GM19438 (cell line): Measurements from ENCODE around the gene NDUFB2.
"Not testable (repeated sequence)": the region's sequence is repeated elsewhere in the genome, so short reads cannot be mapped to it uniquely, and the experiment has no call there.

Source experiments
- ATAC-seq: cut with Tn5 transposase; IDR thresholded peaks from one replicate; pipeline ENCODE4 v1.9.1; 2021; ENCODE audit warnings: low read depth; ENCODE audit not compliant: unreplicated experiment

NDUFB2 gene

DNA sequence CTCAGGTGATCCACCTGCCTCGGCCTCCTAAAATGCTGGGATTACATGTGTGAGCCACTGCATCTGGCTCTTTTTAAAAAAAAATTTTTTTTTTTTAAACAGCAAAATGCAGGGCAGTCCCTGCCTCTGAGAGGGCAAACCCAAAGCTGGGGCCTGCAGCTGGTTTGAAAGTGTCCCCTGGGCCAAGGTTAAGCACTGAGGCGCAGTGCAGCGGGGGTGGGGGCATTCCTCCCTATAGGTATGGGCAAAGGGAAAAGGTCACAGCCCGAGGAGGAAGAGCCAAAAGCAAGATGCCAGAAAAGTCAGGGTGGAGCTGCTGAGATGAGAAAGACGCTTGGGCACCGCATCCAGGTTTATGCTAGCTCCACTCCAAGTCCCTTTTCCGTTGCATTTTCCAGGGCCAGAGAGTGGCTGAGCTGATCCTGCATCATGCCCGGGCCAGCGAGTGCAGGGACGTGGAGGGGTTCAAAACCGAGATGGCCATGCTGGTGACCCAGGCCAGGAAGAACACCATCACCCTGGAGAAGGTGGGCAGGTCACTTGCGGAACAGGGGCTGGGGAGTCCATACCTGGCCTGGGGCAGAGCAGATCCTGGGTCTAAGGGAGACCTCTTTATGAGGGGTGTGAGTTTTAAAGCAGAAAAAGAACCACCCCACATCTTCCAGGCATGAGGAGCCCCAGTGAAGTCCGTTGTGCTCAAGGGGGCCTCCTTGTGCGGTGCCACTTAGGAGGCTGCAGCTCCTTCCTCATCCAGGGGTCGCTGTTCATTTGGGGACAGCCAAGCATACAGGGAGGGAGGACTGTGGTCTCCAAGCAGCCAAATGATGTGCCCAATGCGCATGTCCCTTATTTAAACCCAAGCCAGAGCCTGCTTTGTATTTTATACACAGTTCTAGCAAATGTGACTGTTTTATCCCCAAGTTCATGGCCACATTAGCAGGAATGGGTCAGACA, 7.0 kb upstream of the NDUFB2 start:
- no peak for ATAC-seq

DNA sequence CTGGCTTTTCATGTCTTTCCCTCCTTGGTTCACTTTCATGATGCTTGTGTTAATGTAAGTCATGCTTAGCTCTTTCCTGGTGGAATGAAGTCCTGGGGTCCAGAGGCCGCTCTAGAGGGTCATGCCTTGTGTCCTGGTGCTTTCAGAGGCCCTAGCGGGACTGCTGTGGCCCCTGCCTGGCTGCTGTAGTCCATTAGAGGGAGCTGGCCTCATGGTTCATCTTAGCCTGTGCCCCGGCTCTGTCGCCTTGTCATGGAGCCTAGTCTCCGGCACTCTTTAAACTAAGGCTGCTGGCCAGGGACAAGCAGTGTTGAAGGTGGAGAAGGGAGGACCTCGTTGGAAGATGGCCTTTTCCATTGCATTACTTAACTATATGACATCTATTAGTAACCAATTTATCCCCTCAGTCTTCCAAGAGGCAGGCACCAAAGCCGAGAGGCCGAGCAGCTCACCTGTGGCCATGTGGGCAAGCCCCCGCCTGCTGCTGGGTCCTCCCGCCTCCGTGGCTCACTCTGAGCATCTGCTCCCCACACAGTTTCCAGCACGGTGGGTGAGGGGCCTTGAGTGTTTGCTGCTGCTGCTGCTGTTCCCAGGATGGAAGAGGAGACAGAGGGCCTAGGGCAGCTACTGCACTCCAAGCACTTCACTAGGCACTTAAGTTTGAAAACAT, 5.0 kb upstream of the NDUFB2 start:
- ATAC-seq: no peak

DNA sequence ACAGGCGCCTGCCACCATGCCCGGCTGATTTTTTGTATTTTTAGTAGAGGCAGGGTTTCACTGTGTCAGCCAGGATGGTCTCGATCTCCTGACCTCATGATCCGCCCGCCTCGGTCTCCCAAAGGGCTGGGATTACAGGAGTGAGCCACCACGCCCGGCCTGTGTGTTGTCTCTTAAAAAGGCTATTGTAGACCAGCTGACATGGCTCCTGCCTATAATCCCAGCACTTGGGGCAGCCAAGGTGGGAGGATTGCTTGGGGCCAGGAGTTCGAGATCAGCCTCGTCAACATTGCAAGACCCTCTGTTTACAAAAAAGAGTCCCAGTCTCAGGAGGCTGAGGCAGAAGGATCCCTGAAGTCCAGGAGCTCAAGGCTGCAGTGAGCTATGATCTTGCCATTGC, 2.7 kb upstream of the NDUFB2 start:
- not testable (repeated sequence) for ATAC-seq

DNA sequence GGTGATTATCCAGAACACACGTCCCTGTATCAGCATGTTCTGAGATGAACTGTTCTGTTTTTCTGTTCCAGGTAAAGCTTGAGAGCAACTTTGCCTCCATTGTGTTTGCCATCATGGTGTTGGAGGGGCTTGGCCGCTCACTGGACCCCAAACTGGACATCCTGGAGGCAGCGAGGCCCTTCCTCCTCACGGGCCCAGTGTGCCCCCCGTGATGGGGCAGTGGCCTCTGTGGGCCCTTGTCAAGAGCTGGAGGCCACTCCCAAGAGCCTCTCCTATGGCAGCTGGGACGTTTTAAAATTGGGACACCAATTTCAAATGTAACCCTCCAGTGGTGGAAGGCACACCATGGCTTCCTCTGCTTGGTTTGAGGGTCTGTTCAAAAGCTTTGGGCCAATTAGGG, 1.9 kb upstream of the NDUFB2 start:
- ATAC-seq: no peak

DNA sequence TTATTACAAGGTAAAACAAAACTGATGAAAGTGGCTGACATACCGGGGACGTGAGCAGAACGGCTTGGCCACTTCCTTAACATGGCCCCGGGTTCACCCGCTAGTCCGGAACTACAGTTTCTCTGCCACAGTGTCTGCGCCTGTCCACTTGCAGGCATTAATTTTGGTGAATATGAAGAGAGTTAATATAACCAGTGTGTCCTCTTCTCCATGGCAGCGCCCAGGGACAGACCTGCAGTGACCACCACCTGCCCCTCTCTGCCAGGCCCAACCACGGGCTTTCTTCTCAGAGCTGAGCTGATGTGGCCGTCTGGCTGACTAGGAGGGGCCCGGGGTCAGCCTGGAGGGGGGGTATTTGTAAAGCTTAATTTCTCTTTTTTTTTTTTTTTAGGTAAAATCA, 1.1 kb upstream of the NDUFB2 start:
- no peak for ATAC-seq

DNA sequence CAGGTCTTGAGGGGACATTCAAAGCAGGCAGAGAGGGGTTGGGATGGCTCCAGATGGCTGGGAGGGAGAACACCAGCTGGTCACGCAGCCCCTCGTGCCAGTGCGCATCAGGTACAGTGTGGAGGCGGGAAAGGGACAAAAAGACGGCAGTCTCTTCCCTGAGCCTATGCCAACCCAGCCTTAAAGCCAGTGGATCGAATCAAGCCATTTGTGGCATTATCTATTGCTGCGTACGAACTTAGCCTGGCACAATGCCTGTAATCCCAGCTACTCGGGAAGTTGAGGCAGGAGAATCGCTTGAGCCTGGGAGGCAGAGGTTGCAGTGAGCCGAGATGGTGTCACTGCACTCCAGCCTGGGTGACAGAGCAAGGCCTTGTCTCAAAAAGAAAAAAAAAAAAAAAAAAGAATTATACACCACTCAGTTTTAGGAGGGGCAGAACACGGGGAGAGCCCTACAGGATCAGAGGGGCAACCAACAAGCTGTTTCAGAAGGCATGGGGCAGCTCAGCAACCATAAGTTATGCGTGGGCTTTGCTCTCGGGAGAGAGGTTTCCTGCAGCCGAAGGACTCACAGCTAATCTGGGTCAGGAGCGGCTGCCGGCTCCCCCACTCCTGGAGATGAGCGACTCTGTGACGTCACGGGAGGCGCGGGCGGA, 356 bp upstream of the NDUFB2 start:
- no peak for ATAC-seq

DNA sequence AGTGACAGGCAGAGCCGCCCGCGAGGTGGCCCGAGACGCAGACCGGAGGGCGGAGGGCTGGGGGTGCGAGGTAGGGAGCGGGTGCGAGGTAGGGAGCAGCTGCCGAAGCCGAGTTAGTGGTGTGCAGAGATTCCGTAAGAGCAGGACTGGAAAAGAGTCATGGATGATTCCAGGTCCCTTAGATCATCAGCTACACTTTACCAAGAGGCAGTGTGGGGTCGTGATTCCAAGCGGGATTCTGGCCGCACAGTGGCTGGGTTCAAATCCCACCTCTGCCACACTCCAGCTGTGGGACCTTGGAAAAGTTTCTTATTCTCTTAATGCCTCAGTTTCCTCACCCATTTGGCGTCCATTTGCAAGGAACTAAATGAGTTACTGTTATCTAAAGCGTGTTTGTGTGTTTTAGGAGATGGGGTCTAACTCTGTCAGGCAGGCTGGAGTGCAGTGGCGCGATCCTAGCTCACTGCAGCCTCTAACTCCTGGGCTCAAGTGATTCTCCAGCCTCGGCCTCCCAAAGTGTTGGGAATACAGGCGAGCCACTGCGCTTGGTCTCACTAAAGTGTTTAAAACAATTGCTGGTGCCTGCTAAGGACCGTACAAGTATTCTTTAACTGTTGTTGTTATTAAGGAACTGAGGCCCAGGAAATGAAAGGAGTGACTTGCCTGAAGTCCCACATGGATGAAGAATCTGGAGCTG, 1.1 kb downstream of the NDUFB2 start:
- no peak for ATAC-seq

DNA sequence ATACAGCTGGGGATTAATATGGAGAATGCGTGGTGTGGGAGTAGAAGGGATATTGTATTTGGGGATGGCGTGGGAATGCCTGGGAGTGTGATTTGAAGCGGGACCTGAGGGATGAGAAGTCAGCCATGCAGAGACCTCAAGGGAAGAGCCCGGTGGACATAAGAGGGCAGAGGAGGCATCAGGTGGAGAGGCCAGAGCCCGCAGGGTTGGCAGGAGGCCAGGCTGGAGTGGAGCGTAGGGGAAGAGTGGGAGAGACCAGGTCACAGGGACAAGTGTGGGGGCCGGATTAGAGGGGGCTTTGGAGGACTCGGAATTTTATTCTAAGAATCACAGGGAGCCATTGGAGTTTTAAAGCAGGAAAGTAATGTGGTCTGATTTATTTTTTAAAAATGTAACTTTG, 2.0 kb downstream of the NDUFB2 start:
- no peak for ATAC-seq

DNA sequence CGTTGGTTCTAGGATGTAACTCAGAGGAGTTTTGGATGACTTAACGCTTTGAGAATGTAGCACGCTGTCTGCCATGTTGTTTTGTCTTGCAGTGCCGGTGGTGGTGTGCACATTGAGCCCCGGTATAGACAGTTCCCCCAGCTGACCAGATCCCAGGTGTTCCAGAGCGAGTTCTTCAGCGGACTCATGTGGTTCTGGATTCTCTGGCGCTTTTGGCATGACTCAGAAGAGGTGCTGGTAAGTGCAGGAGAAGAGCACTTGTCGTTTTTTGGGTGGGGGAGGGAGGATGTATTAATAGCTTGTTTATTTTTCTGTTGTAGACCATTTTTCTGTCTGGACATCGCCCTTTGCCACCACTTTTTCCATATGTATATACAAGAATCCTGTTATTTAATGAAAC, 6.3 kb downstream of the NDUFB2 start:
- ATAC-seq: no peak

DNA sequence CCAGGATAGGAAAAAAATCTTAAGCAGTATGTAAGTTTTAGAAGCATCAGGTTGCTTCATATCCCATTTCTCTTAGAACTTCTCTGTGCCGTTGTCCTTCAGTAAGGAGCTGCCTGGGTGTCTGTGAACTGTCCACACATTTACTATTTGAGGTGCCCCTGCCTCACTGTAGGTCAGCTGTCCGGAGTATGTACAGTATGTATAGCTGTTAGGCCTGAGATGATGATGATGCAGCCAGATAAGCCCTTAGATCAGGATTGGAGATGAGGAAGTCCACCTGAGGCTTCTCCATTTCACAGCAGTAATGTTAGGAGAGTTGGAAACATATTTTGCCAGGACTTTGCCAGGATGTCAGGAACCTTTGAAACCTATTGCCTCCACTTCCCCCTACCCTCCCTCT, 7.7 kb downstream of the NDUFB2 start:
- no peak for ATAC-seq

DNA sequence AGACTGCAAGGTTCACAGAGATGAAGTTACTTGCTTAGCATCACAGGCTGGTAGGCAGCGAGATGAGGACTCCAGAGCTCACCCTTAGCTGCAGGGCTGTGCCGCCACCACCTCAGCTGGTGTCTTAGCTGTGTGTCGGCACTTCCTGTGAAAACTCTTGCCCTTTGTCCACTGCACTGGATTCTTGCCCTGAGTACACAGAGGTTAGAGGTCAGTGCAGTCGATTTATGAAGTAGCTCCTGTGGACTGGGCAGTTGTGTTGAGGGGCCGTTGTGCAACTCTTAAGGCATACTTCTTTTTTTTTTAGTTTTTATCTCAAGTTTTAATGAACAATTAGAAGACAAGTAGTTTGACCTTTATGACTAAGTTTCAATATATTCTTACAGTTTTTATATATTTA, 10.6 kb downstream of the NDUFB2 start:
- ATAC-seq: no peak

DNA sequence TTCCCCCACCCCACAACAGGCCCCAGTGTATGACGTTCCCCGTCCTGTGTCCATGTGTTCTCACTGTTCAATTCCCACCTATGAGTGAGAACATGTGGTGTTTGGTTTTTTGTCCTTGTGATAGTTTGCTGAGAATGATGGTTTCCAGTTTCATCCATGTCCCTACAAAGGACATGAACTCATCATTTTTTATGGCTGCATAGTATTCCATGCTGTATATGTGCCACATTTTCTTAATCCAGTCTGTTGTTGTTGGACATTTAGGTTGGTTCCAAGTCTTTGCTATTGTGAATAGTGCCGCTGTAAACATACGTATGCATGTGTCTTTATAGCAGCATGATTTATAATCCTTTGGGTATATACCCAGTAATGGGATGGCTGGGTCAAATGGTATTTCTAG, 12.3 kb downstream of the NDUFB2 start:
- ATAC-seq: not testable (repeated sequence)

DNA sequence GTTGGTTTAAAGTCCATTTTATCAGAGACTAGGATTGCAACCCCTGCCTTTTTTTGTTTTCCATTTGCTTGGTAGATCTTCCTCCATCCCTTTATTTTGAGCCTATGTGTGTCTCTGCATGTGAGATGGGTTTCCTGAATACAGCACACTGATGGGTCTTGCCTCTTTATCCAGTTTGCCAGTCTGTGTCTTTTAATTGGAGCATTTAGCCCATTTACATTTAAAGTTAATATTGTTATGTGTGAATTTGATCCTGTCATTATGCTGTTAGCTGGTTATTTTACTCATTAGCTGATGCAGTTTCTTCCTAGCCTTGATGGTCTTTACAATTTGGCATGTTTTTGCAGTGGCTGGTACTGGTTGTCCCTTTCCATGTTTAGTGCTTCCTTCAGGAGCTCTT, 15.9 kb downstream of the NDUFB2 start:
- not testable (repeated sequence) for ATAC-seq

DNA sequence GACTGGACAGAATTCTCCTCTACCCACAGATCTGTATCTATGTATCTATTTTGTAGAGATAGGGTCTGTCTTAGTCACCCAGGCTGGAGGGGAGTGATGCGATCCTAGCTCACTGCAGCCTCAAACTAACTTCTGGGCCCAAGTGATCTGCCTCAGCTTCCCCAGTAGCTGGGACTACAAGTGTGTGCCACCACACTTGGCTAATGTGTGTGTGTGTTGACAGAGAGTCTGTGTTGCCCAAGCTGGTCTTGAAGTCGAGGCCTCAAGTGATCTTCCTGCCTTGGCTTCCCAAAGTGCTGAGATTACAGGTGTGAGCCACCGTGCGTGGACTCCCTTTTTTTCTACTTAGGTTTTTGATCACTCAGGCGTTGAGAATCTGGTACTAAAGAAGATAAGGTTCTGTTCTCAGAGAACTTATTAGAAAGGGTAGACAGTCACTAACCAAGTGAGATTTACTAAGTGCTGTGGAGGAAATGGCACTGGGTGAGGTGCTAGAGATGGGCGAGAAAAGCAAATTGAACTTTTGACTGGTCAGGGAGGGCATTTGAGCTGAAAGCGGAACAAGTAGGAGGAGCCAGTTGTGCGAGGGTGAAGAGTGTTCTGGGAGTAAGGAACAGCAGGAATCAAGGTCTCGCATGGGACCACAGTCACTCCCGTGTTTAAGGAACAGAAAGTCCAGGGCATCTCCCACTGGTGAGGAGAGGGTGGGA, 18.0 kb downstream of the NDUFB2 start:
- ATAC-seq: no peak

DNA sequence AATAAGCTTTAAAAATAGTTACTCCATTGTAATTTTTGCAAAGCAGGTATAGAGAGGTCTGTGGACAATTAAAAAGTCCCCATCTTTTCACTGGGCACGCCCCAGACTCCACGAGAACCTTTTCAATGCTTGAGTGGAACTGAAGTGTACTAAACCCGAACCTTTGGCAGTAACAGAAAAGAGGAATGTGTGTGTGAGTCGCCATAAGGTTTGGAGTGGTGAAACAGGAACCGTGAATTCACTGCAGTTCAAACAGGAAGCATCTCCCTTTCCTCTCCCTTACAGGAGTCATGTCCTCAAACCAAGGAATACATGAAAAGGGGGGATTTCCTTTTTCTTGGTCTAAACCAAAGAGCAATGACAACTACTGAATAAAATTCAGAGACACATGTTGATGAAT, 23.2 kb downstream of the NDUFB2 start:
- no peak for ATAC-seq

DNA sequence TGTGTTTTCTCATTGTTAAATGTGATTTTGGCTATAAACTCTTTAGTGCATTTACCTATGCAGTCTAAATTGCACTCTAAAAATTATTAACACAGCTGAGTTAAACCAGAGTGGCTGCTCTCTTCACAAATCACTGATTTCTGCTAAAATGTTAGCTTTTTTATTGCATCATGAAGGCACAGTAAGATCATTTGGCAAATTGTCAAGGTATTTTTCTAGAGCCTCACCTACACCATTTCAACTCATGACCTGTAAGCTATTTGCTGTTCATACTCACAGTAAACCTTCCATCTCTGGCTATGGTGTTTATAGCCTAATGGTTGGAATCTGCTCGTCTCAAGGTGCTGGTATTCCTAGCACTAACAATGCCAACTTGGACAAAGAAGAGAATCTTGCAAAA, 25.7 kb downstream of the NDUFB2 start:
- ATAC-seq: no peak

DNA sequence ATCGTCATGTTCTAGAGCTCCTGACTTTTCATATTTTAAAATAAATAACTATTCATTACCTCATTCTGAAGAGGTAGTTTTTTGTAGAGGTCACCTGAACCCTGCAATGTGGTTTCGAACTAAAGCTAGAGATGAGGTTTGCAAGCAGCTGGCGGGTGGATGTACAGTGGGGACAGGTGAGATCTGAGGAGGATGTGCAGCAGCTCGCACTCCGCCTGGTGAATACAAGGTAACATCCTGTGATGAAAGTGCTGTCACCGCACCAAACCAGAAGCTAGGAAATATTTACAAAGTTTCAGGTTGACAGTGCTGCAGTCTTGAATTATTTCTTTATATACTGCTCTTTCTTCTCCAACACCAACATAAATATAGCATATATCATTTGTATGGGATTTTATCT, 26.5 kb downstream of the NDUFB2 start:
- no peak for ATAC-seq

DNA sequence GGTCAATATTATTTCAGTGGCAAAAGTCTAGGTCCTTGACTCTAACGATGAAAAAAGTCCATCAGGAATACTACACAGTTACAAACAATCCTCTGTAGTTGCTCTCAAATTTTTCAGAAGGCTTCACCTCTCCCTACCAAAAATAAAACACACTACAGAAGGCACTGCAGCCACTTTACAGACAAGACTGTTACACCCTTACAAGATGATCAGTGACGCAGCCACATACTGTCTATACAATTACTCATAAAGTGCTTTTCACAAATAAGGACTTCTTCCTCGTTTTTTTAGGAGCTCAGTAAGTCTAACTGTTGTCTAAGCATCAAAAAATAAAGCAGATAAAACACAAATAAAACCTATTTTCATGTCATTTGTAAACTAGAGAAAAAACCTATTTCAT, 27.1 kb downstream of the NDUFB2 start:
- ATAC-seq: no peak

DNA sequence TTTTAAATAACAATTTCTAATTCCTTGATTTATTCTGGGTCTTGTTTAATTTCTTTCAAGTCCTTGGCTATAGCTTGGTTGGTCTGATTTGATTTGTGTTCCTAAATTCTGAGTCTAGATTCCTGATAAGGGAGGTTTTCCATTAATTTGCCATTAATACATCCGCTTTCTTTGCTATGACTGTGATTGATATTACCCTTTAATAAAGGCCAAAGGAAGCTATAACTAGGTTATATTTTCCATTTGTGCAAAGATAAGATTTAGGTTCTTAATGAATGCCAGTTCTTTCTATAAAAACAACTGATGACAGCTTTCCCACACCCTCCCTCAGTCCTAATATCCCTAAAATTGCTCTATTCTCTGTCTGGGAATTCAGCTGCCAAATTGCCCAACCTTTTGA, 28.2 kb downstream of the NDUFB2 start:
- no peak for ATAC-seq

DNA sequence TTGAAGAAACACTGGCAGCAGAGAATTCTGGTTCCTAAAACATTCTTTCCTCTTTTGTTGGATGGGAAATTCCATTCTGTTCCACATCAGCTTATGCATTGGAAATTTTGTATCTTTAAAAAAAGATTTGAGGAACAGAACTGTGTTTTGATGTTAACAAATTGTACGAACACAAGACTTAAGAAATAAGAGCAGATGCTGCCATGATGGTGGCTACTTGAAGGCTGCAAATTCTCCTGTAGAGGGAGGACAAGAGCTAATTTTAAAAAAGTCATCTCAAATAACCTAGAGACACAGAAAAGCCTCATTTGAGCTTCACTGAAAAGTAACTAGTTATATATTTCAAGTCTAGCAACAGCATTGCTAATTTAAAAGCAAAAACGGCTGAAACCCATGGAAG, 29.8 kb downstream of the NDUFB2 start:
- no peak for ATAC-seq
